GM13977 (cell line): Measurements from ENCODE around the gene VPS13D.
"Not testable (repeated sequence)": the region's sequence is repeated elsewhere in the genome, so short reads cannot be mapped to it uniquely, and the experiment has no call there.

Experiments
- DNase-seq: peaks from one replicate; pipeline ENCODE4 v3.0.0; 2012; ENCODE audit warnings: low spot score
- CTCF ChIP-seq: IDR thresholded peaks from 2 replicates; pipeline ENCODE4 v1.5.1; 2012; ENCODE audit warnings: mild to moderate bottlenecking, control low read depth; ENCODE audit not compliant: insufficient read depth; ENCODE audit errors: extremely low read depth, missing control alignments
- in situ Hi-C: fragments of 300-500 bp; cut with MboI; formaldehyde crosslinking; loops from one replicate; pipeline ENCODE4 v1.12.0; 2022; ENCODE audit warnings: low sequenced_read_pairs, low pct_unique_long_range_greater_than_20kb, mixed read lengths, inconsistent platforms; ENCODE audit not compliant: unreplicated experiment

Gene VPS13D

GRCh38 chr1:12469990-12470389 is 240.2 kb downstream of the VPS13D start:
- in situ Hi-C loops, result no loop called here
- no peak for TF ChIP-seq CTCF
- DNase-seq, result no peak

- in situ Hi-C loops, result not testable (repeated sequence)
These were observed 241.1 kb downstream of the VPS13D start for GRCh38 chr1:12470916-12471315.

GRCh38 chr1:12472156-12472797 is 242.4 kb downstream of the VPS13D start:
- no peak for DNase-seq
- no peak for TF ChIP-seq CTCF
- in situ Hi-C loops, result no loop called here

More at GRCh38 chr1:12470916-12471315, 241.1 kb downstream of the VPS13D start:
- not testable (repeated sequence) for DNase-seq

GRCh38 chr1:12472798-12473551 is 243.1 kb downstream of the VPS13D start:
- TF ChIP-seq CTCF, result no peak
- in situ Hi-C loops, result no loop called here
- DNase-seq, result no peak

GRCh38 chr1:12473596-12474362 is 243.9 kb downstream of the VPS13D start:
- DNase-seq, result no peak
- TF ChIP-seq CTCF, result no peak
- in situ Hi-C loops, result no loop called here

- in situ Hi-C loops, result no loop called here
These were observed 245.3 kb downstream of the VPS13D start for GRCh38 chr1:12475101-12475500.

More at GRCh38 chr1:12475101-12475500, 245.3 kb downstream of the VPS13D start:
- no peak for TF ChIP-seq CTCF
- DNase-seq, result no peak
